MG63 (cell line): Measurements from ENCODE around the gene ERICH6B. TPM values are rescaled to one million over a fixed set of nuclear protein-coding genes. Genes with fewer than 3 reads are reported as not detected.

Experiments used
- total RNA-seq: library from RNA; depleted of rRNA; stranded (reverse); fragments of >200 nt; shearing (Covaris generic); gene quantifications from 2 replicates; pipeline ENCODE4 v1.2.3, GENCODE V29; 2014; ENCODE audit warnings: low replicate concordance; rRNA removed

ERICH6B gene
- total RNA-seq, 1 experiment from 2014 or later: not detected

Other genes with a start within 250 kb of the ERICH6B start
- 4.2 and 14.0 TPM in 2 replicates for gene SLC25A30, start 197.4 kb downstream of the ERICH6B start, total RNA-seq
- 15.2 and 18.3 TPM in 2 replicates for gene COG3, start 150.8 kb downstream of the ERICH6B start, total RNA-seq
- not detected in 2 replicates for gene CBY2, start 86.6 kb upstream of the ERICH6B start, total RNA-seq
- not detected in 2 replicates for gene SIAH3, start 236.0 kb upstream of the ERICH6B start, total RNA-seq